ENCODE results near the gene HNRNPH2.

The HNRNPH2 gene

DNA sequence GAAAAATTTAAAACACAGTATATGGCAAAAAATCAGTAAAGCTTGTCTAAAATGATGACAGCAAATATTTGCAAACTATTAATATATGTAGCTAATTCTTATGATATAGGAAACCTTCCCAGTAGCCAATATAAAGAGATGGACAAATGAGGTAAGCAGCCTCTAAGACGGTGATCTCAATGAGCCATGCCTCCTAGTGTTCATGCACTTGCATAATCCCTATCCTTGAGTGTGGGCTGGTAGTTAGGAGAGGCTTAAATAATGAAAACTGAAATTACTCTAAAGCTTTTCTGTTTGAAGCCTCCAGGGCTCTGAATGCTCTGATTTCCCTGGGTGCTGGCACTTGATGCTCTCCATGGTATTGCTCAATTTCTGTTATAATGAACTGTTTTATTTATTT is 52.6 kb downstream of the HNRNPH2 start:
- no peak for DNase-seq (ENCODE audit: low read depth in 2 of 2)

DNA sequence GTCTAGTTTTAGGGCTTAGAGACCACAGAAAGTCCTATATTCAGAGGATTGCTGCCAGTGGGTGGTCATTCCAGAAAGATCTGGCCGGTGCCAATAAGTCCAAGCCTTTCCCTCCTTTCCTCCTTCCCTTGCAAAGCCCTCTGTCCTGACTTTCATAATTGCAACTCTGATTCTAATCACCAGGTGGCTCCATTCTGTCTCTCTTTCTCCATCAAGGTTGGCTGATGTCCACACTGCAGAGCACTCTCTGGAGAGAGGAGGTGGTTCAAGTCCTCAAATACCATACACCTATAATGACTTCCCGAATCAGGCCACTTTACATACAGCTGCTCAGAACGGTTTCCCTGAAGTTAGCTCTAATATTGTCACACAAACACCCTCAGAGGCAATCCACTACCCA is 54.9 kb downstream of the HNRNPH2 start:
- DNase-seq (ENCODE audit: low read depth in 2 of 2), result no peak

Measured in fibroblast of skin of left biceps (primary cell).